Measurements from ENCODE around the gene RMC1.

RMC1 gene

DNA sequence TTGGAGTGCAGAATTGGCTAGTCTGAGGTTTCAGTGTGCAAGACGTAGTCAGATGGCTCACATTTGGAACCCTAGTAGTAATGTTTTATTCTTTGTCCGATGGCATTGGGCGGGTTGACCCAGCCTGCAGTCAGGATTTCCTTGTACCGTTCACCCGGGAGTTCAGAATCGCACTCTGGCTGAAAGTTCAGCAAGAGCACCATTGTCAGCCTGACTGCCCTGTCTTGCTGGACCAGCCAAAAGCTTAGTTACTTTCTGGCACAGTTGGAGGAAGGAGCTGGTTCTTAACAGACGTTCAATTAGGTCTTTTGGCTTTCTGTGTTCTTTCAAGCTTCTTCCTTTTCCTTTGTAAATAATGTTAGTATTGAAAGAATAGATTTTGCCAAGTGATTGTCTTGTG lies 18.6 kb downstream of the RMC1 start:
- Histone ChIP-seq H3K36me3 (ENCODE audit: insufficient read depth, low read length) (peaks cover 33% of the 10 kb centered on the region), H3K4me3 (no peak overlapping the region), H3K27ac (no peak overlapping the region), H3K9me3 (ENCODE audit: low read depth, low read length) (no peaks in the 10 kb centered on the region), H3K9ac (ENCODE audit: insufficient read length) (no peak overlapping the region)
- TF ChIP-seq FOXP2 (optimal IDR thresholded peaks at IDR 0.05; ENCODE audit: control extremely low read depth, extremely low read length, insufficient read depth) = no peak
- no peak for TF ChIP-seq EZH2 (IDR thresholded peaks at IDR 0.05)
- no peak for TF ChIP-seq POLR2AphosphoS5 (IDR thresholded peaks at IDR 0.05; ENCODE audit: borderline replicate concordance, low read depth, low read length)
- no peak for DNase-seq (ENCODE audit: low read depth, low spot score)

DNA sequence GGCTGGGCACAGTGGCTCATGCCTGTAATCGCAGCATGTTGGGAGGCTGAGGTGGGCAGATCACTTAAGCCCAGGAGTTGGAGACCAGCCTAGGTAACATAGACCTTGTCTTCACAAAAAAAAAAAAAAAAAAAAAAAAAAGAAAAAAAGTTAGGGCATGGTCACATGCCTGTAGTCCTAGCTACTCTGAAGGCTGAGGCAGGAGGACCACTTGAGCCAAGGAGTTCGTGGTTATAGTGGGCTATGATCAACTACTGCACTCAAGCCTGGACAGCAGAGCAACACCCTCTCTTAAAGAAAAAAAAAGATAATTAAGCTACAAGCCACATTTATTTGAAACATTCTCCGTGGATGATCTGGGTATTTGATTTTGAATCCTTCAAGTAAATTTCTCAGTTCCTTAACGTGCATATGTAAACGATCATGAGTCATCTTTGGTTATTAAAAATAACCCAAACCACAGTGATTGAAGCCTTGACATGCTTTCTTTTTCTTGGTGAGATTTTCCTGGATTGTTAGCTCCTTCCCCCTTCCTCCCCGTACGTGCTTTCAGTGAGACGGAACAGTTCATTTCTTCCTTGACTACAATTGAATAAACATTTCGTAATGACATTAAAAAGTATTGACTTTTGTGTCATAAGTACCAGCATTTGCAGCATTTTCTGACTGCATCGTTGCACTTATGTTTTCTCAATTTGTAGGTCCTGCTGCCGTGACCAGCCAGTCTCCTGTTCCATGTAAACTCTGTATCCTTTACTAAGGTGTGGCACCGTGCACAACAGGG lies 20.3 kb downstream of the RMC1 start:
- Histone ChIP-seq H3K36me3 (ENCODE audit: insufficient read depth, low read length) (peaks cover 33% of the 10 kb centered on the region), H3K9ac (ENCODE audit: insufficient read length) (no peak overlapping the region), H3K4me3 (no peak overlapping the region), H3K27ac (no peak overlapping the region), H3K9me3 (ENCODE audit: low read depth, low read length) (no peaks in the 10 kb centered on the region)
- no peak for DNase-seq (ENCODE audit: low read depth, low spot score)
- TF ChIP-seq FOXP2 (optimal IDR thresholded peaks at IDR 0.05; ENCODE audit: control extremely low read depth, extremely low read length, insufficient read depth) (no peak), POLR2AphosphoS5 (IDR thresholded peaks at IDR 0.05; ENCODE audit: borderline replicate concordance, low read depth, low read length) (no peak), EZH2 (IDR thresholded peaks at IDR 0.05) (no peak)

DNA sequence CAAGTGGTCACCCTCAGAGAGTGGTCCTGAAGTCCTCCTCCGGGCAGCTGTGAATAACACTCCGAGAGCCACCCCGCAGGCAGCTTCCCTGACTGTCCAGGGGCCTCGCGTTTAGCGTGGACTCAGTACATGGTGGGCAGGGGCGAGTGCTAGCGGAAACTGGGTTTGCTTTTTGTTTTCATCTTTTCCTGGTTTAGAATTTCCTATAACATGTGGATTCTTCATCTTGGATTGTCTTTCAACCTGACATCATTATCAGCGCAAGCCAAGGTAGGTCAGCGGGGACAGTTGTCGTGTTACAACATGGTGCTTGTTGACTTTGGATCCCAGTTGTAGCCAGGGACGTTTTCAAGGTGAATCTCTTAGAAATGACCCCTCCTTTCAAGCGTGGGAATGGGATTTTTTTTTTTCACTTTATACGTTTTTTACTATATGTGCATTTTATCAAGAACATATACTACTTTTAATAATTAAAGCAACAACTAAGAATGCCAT lies 20.9 kb downstream of the RMC1 start:
- peaks cover 32% of the 10 kb centered on the region for H3K36me3 ChIP-seq (ENCODE audit: insufficient read depth, low read length)
- TF ChIP-seq EZH2 (IDR thresholded peaks at IDR 0.05) (no peak), POLR2AphosphoS5 (IDR thresholded peaks at IDR 0.05; ENCODE audit: borderline replicate concordance, low read depth, low read length) (no peak), FOXP2 (optimal IDR thresholded peaks at IDR 0.05; ENCODE audit: control extremely low read depth, extremely low read length, insufficient read depth) (no peak)
- H3K27ac ChIP-seq = no peak overlapping the region
- no peak overlapping the region for H3K4me3 ChIP-seq
- DNase-seq (ENCODE audit: low read depth, low spot score) = no peak
- H3K9me3 ChIP-seq (ENCODE audit: low read depth, low read length) = no peaks in the 10 kb centered on the region
- H3K9ac ChIP-seq (ENCODE audit: insufficient read length) = no peak overlapping the region

DNA sequence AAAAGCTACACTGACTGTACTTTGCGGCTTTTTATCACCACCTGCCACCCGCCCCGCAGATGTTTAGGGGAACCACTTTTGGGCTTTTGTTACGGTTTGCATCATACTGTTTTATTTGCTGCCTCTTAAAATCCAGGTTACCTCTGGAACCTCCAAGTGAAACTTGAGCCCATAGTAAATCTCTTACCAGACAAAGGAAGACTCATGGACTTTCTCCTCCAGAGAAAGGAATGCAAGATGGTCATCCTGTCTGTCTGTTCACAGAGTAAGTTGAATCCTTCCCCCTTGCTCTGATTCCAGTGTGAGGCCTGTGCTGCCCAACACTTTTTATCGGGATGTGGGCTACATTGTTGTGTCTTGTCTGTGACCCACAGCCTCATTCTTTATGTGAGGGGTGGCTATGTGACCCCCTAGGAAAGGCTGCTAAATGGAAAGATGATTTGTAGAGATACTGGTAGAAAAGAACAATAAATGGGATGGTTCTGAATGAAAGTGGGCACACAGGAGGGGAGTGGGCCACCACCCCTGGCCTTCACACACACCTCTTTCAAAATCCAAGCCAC lies 23.3 kb downstream of the RMC1 start:
- Histone ChIP-seq H3K4me3 (no peak overlapping the region), H3K9ac (ENCODE audit: insufficient read length) (no peak overlapping the region), H3K36me3 (ENCODE audit: insufficient read depth, low read length) (peaks cover 36% of the 10 kb centered on the region), H3K27ac (no peak overlapping the region), H3K9me3 (ENCODE audit: low read depth, low read length) (no peaks in the 10 kb centered on the region)
- DNase-seq (ENCODE audit: low read depth, low spot score) = no peak
- no peak for TF ChIP-seq POLR2AphosphoS5 (IDR thresholded peaks at IDR 0.05; ENCODE audit: borderline replicate concordance, low read depth, low read length)
- TF ChIP-seq EZH2 (IDR thresholded peaks at IDR 0.05) = no peak
- TF ChIP-seq FOXP2 (optimal IDR thresholded peaks at IDR 0.05; ENCODE audit: control extremely low read depth, extremely low read length, insufficient read depth) = no peak

DNA sequence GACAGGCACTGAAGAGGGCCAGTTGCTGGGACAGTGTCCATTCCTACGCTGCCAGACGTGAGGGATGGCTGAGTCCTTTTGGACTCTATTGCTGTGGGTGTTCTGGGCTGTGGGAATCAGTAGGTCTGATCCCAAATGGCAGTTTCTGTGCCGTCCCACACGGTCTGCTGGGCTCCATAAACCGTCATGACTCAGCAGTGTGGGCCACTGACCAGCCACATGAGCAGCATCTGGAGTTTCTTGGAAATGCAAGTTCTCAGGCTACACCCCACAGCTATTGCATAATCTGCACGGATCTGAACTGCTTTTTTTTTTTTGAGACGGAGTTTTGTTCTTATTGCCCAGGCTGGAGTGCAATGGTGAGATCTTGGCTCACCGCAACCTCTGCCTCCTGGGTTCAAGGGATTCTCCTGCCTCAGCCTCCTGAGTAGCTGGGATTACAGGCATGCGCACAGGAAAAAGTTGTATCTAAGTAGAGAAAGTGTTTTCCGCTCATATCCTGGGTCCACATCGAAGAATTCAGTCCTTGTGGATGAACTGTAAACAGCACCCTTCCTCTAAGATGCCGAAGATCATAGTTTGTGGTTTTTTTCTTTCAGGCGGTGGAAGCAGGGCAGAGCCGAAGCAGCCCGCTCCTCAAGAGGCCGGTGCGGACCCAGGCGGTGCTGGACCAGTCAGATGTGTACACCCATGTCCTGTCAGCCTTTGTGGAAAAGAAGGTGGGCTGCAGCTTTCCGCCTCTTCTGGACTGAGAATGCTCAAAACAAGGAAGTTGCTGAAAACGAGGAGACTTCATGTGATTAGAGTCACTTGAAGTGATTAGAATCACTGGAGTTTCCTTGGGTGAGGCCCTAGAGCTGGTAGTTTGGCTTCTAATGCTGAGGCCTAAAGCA lies 25.5 kb downstream of the RMC1 start:
- Histone ChIP-seq H3K4me3 (no peak overlapping the region), H3K27ac (no peak overlapping the region), H3K36me3 (ENCODE audit: insufficient read depth, low read length) (peaks cover 40% of the 10 kb centered on the region), H3K9ac (ENCODE audit: insufficient read length) (no peak overlapping the region), H3K9me3 (ENCODE audit: low read depth, low read length) (no peaks in the 10 kb centered on the region)
- TF ChIP-seq FOXP2 (optimal IDR thresholded peaks at IDR 0.05; ENCODE audit: control extremely low read depth, extremely low read length, insufficient read depth) = no peak
- no peak for TF ChIP-seq POLR2AphosphoS5 (IDR thresholded peaks at IDR 0.05; ENCODE audit: borderline replicate concordance, low read depth, low read length)
- TF ChIP-seq EZH2 (IDR thresholded peaks at IDR 0.05) = no peak
- DNase-seq (ENCODE audit: low read depth, low spot score) = no peak

DNA sequence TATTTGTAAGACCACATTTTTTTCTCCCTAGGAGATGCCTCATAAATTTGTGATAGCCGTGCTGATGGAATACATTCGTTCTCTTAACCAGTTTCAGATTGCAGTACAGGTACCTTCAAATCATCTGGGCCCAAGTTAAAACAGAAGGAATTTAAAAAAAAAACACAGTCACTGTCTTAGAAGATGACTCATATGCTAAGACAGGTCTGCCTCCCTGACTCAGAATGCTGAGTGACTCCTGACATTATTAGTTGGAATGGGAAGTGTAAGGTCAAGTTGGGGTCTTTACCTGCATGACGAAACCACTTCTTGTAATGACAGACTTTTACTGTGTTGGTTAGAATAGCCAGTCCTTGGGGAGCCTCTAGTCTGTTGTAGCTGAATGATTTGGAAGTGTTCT lies 26.3 kb downstream of the RMC1 start:
- Histone ChIP-seq H3K4me3 (no peak overlapping the region), H3K36me3 (ENCODE audit: insufficient read depth, low read length) (peaks cover 42% of the 10 kb centered on the region), H3K9ac (ENCODE audit: insufficient read length) (no peak overlapping the region), H3K9me3 (ENCODE audit: low read depth, low read length) (no peaks in the 10 kb centered on the region), H3K27ac (no peak overlapping the region)
- no peak for DNase-seq (ENCODE audit: low read depth, low spot score)
- no peak for TF ChIP-seq POLR2AphosphoS5 (IDR thresholded peaks at IDR 0.05; ENCODE audit: borderline replicate concordance, low read depth, low read length)
- no peak for TF ChIP-seq FOXP2 (optimal IDR thresholded peaks at IDR 0.05; ENCODE audit: control extremely low read depth, extremely low read length, insufficient read depth)
- no peak for TF ChIP-seq EZH2 (IDR thresholded peaks at IDR 0.05)

DNA sequence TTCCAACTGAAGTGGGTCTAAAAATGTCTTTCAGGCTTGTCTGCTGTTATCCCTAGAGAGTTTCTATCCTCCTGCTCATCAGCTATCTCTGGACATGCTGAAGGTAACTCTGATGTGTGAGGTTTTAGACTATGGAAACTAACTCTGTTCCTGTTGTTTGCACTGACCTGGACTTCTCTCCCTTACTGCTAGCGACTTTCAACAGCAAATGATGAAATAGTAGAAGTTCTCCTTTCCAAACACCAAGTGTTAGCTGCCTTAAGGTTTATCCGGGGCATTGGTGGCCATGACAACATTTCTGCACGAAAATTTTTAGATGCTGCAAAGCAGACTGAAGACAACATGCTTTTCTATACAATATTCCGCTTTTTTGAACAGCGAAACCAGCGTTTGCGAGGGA lies 26.9 kb downstream of the RMC1 start:
- H3K27ac ChIP-seq = no peak overlapping the region
- H3K36me3 ChIP-seq (ENCODE audit: insufficient read depth, low read length) = peaks cover 48% of the 10 kb centered on the region
- TF ChIP-seq EZH2 (IDR thresholded peaks at IDR 0.05) (no peak), FOXP2 (optimal IDR thresholded peaks at IDR 0.05; ENCODE audit: control extremely low read depth, extremely low read length, insufficient read depth) (no peak), POLR2AphosphoS5 (IDR thresholded peaks at IDR 0.05; ENCODE audit: borderline replicate concordance, low read depth, low read length) (no peak)
- no peak overlapping the region for H3K4me3 ChIP-seq
- no peak for DNase-seq (ENCODE audit: low read depth, low spot score)
- no peaks in the 10 kb centered on the region for H3K9me3 ChIP-seq (ENCODE audit: low read depth, low read length)
- H3K9ac ChIP-seq (ENCODE audit: insufficient read length) = no peak overlapping the region

DNA sequence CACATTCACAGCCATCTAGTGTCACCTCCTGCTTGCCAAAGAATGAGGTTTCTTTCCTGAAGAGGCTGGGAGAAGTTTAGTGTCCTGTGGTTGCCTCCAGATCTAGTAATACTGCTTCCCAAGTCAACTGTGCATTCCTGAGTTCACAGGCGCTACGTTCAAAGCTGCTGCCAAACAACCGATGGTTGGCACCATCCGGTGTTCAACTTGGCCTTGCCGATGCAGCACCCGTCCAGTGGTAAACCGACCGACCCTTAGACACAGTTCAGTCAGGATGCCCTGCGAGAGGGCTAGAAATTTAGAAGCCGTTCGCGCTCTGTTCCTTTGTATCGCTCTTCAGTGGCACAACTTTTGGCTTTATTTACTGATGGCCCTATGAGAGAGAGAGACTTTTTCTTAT lies 28.6 kb downstream of the RMC1 start:
- no peak for DNase-seq (ENCODE audit: low read depth, low spot score)
- no peak overlapping the region for H3K4me3 ChIP-seq
- H3K9me3 ChIP-seq (ENCODE audit: low read depth, low read length) = no peaks in the 10 kb centered on the region
- peaks cover 51% of the 10 kb centered on the region for H3K36me3 ChIP-seq (ENCODE audit: insufficient read depth, low read length)
- no peak overlapping the region for H3K9ac ChIP-seq (ENCODE audit: insufficient read length)
- TF ChIP-seq FOXP2 (optimal IDR thresholded peaks at IDR 0.05; ENCODE audit: control extremely low read depth, extremely low read length, insufficient read depth) = no peak
- TF ChIP-seq EZH2 (IDR thresholded peaks at IDR 0.05) = no peak
- H3K27ac ChIP-seq = no peak overlapping the region

Measured in SK-N-MC (cell line).